ENCODE results near the gene RHNO1.
"Not testable (repeated sequence)": the region's sequence is repeated elsewhere in the genome, so short reads cannot be mapped to it uniquely, and the experiment has no call there.

The RHNO1 gene

DNA sequence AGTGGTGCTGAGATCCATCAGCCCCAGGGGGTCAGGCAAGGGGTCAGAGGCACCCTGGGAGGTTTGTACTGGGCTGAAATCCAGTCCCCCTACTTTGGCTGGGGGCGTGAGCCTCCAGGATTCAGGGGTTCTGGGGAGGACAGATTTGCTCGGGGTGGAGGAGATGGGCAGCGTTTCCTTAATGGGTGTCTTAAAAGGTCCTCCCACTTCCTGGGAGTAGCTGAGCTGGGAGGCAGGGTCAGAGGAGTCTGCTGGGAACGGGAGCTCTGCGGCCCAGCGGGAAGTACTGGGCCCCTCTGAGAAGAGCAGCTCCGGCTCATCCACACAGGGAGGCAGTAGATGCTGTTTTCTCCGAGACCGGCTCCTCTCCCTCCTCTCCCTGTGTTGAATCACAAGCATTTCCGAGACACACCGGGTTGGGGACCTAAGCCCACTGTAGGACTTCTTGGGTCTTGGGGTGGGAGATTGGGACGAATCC is 18.0 kb upstream of the RHNO1 start:
- DNase-seq (ENCODE audit: low spot score), result no peak

DNA sequence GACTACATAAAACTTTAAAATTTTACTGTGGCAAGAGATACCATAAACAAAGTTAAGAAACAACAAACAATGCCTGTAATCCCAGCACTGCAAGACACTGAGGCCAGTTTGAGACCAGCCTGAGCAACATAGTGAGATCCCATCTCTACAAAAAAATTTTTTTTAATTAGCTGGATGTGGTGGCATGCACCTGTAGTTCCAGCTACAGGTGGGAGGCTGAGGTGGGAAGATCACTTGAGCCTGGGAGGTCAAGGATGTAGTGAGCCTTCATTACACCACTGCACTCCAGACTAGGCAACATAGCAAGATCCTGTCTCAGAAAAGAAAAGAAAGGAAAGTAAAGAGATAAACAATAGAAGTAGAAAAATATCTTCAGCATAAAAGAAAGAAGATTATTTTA is 16.9 kb upstream of the RHNO1 start:
- DNase-seq (ENCODE audit: low spot score), result no peak

DNA sequence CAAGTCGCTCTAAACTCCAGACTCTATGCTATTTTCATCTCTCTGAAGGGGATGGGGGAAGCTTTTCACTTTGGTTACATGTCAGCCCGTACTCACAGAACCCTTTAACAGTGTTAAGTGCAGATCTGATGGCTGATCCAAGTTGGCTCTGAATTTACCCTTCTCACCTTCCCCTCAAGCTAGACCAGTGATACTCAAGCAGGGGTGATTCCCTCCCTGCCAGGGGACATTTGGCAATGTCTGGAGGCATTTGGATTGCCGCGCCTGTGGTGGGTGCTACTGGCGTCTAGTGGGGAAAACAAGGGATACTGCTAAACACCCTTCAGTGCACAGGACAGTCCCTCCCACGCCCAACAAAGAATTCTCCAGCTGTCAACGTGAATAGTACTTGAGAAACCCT is 14.1 kb upstream of the RHNO1 start:
- DNase-seq (ENCODE audit: low spot score), result no peak

DNA sequence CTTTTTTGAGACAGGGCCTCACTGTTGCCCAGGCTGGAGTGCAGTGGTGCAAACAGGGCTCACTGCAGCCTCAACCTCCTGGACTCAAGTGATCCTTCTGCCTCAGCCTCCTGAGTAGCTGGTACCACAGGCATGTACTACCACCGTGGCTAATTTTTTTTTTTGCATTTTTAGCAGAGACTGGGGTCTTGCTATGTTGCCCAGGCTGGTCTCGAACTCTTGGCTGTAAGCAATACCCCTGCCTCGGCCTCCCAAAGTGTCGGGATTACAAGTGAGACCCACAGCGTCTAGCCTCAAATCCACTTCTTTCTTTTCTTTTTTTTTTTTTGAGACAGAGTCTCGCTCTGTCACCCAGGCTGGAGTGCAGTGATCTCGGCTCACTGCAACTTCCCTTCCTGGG is 13.6 kb upstream of the RHNO1 start:
- not testable (repeated sequence) for DNase-seq (ENCODE audit: low spot score)

DNA sequence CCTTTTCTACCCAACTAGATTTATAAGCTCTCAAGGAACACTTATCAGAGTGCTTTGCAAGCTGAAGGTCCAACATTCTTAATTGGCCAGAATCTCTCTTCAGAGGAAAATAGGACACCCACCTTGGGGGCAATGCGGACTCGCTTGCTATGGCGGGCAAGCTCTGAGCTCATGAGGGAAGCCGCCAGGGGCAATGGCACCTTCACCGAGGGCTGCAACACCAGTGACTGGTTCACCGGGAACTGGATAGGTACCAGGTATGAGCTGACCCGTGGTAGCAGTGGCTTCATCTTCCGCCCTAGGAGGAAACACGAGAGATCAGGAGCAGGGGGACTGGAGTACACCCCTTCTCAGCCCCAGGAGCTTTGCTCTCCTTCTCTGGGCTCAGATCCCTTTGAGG is 12.8 kb upstream of the RHNO1 start:
- DNase-seq (ENCODE audit: low spot score), result no peak

DNA sequence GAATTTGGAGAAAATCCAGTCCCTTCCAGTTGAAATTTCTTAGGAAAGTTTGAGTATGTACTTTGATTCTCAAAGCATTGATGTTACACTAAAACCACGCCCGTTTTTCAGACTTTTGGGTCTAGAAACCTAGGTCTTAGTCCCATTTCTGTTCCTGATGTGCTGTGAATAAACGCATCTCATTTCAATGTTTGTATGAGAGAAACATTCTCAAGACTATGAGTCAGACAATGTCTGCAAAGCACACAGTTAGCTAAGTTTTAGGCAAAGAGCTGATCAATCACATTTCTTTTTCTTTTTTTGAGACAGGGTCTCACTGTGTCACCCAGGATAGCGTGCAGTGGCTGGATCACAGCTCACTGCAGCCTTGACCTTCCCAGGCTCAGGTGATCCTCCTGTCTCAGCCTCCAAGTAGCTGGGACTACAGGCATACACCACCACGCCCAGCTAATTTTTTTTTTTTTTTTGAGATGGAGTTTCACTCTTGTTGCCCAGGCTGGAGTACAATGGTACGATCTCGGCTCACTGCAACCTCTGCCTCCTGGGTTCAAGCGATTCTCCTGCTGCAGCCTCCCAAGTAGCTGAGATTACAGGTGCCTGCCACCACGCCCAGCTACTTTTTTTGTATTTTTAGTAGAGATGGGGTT is 7.9 kb upstream of the RHNO1 start:
- DNase-seq (ENCODE audit: low spot score), result not testable (repeated sequence)

DNA sequence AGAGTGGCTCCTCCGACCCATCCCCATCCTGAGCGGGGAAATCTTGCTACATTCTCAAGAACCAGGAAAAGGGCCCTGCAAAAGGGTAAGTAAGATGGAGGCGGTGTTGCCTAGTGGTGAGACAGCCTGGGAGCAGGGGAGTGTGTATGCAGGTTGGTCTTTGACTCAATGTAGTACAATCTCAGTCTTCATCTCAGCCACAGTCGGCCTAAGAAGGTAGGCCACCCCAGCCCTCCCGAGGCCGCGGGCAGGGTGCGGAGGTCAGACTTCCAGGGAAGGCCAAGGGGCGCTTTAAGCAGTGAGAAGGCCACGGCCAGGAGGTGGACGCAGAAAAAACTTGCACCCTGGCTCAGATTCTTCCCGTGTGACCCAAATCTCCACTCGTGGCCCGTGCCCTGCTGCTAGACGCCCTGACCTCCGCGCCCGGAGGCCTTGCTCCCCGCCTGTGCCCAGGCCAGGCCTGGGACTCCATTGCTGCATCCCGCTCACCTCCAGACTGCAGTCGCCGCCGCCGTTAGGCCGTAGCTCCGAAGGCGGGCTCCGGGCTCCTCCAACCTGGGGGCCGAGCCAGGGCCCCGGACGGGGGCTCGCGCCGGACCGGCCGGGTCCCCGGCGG is 484 bp upstream of the RHNO1 start:
- peak; percentile 30 for DNase-seq (ENCODE audit: low spot score)

DNA sequence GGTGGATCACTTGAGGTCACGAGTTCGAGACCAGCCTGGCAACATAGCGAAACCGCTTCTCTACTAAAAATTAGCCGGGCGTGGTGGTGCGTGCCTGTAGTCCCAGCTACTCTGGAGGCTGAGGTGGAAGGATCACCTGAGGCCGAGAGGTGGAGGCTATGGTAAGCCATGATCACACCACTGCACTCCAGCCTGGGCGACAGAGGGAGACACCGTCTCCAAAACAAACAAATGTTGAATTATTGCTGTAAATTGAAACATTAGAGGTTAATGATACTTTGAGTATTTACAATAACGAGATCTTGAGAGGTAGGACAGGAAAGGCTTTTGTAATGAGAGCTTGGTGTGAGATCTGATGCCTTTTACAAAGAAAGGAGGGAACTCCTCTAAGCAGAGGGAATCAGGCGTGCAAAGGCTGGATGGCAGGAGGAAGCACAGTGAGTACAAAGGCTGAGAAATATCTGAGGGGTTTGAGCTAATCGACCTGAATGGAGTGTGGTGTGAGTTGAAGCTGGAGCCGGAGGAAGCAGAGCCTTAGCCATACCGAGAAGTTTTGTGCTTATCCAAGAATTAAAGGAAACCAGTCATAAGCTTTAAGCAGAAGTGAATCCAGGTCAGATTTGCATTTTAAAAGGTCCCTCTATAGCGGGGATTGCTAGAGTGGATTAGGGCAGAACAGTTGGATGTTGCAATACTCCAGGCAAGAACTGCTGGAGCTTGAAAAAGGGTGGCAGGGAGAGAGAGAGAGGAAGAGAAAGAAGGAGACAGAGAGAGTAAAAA is 1.1 kb downstream of the RHNO1 start:
- DNase-seq (ENCODE audit: low spot score), result no peak

DNA sequence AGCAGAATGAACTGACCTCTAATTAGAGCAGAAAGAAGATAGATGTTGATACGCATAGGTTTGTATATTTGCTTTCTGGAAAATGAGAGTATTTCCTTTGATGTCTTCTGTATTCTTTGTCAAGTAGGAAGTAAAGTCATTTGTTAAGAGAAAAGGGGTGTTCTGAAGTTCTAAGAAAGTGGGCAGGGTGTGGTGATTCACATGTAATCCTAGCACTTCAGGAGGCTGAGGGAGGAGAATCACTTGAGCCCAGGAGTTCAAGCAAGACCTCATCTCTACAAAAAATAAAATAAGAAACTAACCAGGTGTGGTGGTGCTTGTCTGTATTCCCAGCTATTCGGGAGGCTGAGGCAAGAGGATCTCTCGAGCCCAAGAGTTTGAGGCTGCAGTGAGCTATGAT is 2.8 kb downstream of the RHNO1 start:
- no peak for DNase-seq (ENCODE audit: low spot score)

DNA sequence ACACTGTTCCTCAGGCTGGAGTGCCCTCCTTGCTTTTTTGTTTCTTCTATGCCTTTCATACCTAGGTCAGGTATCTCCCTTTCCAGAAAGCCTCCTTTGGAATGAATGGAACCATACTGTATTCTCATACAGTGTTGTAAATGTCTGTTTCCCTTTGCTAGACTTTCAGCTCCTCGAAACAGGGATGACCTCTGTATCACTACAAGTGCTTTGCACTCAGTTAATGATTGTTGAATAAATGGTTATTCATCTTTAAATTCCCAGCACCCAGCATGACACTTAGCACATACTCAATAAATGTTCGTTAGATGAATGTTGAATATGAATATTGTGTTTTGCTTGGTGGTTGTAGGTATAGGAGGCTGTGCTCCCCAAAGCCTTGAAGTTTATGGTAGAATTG is 7.8 kb downstream of the RHNO1 start:
- no peak for DNase-seq (ENCODE audit: low spot score)

DNA sequence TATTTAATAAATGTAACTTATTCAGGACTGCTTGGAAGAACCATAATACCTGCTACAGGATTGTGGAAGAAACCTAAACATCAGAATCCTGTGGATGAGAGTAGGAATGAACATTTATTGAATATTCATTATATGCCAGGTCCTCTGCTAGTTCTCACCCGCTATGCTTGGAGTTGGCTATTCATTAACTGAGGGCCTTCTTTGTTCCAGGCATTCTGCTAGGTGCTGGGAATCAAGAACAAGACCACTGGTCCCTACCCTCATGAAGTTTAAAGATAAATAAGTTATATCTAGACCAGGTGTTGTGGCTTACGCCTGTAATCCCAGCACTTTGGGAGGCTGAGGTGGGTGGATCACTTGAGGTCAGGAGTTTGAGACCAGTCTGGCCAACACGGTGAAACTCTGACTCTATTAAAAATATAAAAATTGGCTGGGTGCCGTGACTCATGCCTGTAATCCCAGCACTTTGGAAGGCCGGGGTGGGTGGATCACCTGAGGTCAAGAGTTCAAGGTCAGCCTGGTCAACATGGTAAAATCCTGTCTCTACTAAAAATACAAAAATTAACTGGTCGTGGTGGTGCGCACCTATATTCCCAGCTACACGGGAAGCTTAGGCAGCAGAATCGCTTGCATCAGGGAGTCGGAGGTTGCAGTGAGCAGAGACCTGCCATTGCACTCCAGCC is 9.9 kb downstream of the RHNO1 start:
- no peak for DNase-seq (ENCODE audit: low spot score)

DNA sequence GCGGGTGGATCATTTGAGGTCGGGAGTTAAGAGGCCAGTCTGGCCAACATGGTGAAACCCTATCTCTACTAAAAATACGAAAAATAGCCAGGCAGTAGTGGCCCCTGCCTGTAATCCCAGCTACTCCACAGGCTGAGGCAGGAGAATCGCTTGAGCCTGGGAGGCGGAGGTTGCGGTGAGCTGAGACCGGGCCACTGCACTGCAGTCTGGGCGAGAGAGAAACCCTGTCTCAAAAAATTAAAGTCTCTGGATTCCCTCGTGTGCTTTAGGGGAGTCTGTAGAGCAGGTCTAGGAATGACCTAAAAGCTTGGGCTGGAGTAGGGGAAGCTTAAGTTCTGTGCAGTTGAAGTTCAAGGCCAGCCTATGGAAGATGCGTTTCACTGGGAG is 13.0 kb downstream of the RHNO1 start:
- no peak for DNase-seq (ENCODE audit: low spot score)

DNA sequence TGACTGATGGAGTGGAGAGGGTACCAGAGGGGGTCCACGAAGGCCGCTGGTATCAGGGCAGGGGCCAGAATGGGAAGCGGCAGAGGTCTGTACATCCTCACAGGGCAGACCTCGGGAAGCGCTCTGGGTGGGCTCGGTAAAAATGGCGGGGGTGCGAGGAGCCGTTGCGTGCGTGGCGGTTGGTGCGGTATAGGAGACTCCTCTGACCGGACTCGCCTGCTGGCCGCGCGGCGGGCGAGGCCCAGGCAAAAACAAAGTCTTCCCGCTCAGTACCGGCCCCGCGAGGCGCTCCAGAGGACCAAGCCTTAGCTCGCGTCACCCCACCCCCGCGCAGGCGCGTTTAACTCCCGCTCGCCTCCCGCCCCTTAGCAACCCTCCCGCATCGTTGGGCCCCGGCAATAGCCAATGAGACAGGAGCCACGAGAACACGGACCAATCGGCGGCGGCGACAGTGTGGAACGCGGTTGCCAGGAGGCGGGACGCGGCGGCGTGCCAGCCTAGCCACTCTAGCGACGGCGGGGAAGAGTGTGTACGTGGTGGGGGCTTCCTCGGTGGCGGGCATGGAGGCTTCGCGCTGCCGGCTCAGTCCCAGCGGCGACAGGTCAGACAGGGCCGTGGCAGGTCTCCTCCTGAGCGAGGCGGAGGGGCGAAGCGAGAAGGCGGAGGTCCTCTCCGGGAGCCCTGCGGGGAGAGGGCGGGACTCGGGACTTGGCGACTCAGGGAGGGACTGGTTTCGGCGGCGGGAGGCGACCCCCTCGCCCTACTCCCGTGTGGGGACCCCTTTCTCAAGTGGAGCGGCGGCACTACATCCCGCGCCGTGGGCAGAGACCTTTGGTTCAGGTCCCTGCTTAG is 13.6 kb downstream of the RHNO1 start, which contains the start of gene TULP3:
Gene TULP3 (plus strand): TSS at position 504 of the 852 bp plus-strand sequence. CDS start 57 bp downstream, at position 561.
- peak; percentile 98 for DNase-seq (ENCODE audit: low spot score)

DNA sequence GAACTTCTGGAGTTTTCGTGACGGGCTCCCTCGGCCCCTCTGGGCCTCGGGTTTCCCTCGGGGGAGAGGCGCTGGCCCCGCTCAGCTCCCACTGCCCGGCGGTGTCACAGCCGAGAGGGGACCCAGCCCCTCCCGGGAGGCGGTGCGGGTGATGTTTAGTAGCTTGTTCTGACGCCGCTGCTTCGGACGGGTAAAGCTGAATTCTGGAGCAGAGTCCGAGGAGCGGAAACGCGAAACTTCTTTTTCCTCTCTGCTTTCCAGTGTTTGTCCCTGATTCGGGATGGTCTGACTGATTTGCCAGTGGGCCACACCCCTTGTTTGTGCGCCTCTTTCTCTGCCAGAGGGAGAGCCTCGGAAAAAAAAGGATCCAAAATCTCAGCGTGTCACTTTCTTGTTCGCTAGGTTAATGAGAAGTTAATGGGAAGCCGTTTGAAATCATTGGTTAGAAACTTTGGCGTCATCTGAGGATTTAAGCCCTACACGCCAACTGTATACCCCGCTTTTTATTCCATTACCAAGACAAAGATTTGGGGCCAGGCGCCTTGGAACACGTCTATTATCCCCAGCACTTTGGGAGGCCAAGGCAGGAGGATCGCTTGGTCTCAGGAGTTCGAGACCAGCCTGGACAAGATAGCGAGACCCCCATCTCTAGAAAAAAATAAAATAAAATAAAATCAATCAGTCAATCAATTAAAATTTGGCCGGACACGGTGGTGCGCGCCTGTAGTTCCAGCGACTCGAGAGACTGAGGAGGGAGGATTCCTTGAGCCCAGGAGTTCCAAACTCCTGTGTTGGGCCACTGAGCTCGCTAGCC is 14.4 kb downstream of the RHNO1 start:
- no peak for DNase-seq (ENCODE audit: low spot score)

DNA sequence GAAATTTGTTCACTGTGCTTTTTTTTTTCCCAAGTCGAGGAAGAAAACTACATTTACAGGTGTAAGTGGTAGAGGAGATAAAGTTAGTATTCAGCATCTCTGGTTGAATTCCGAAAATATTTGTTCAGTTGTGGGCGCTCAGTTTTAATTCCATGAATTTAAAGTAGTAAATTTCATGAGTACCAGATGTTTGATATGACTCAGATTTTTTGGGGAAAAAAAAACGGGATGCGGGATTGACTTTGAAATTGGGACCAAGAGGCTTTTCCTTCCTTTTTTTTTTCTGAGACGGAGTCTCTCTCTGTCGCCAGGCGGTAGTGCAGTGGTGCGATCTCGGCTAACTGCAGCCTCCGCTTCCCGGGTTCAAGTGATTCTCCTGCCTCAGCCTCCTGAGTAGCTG is 15.2 kb downstream of the RHNO1 start:
- no peak for DNase-seq (ENCODE audit: low spot score)

DNA sequence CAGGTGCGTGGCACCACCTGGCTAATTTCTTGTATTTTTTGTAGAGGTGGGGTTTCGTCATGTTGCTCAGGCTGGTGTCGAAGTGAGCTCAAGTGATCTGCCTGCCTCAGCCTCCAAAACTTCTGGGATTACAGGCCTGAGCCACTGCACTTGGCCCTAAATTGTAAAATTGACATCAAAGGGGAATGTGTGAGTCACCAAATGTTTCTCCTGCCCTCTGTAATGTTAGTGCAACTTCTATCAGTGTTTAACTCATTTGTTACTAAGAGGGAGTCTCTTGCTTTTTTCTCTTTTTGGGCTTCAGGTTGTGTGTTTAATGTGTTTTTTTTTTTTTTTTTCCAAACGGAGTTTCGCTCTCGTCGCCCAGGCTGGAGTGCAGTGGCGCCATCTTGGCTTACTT is 16.0 kb downstream of the RHNO1 start:
- DNase-seq (ENCODE audit: low spot score), result no peak

DNA sequence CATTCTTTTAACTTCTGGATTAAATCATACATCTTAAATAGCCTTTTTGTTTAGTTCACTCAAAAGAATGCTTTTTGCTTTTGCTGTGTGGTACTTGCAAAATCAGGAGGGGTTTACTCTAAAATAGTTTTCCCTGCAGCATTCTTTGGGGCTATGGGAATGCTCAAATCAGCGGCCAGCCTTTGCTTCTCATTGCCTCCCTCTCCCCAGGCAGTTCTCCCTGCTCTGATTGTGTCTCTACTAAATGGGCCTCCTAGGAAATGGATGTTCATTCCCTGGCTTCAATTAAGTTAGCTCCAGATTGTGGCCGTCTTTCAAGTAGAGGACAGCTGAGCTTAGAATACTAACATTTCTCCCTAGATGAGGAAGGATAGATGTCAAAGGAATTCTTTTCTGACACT is 18.0 kb downstream of the RHNO1 start:
- no peak for DNase-seq (ENCODE audit: low spot score)

DNA sequence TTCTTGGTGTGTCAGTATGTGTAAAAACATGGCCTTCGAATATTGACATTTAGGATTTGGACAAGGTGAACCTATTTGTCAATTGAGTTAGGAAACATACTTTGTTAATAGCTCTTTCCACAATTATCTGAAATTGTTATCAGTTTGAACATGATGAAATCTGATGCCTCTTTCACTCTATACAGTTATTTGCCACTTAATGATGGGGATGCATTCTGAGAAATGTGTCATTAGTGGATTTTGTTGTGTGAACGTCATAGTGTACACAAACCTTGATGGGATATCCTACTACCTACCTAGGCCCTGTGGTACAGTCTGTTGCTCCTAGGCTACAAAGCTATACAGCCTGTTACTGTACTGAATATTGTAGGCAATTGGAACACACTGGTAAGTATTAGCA is 18.5 kb downstream of the RHNO1 start:
- no peak for DNase-seq (ENCODE audit: low spot score)

DNA sequence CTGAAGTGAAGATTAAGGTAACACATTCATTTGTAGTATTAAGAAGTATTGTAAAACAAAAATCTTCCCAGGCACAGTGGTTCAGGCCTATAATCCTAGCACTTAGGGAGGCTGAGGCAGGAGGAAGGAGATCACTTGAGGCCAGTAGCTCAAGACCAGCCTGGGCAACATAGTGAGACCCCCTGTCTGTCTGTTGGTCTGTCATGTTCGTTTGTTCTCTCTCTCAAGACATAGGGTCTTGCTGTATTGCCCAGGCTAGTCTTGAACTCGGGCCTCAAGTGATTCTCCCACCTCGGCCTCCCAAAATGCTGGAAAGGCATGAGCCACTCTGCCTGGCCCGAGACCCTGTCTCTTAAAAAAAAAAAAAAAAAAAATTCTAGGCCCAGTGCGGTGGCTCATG is 20.4 kb downstream of the RHNO1 start:
- no peak for DNase-seq (ENCODE audit: low spot score)

DNA sequence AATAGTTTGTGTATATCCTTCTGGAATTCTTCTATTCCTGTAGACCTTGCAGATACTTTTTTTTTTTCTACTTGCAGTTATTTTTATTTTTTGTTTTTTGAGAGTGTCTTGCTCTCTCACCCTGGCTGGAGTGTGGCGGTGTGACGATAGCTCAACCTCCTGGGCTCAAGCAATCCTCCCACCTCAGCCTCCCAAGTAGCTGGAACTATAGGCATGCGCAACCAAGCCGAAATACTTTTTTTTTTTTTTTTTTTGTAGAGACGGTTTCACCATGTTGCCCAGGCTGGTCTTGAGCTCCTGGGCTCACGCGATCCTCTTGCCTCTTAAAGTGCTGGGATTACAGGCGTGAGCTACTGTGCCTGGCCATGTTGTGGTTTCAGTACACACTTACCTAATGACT is 23.6 kb downstream of the RHNO1 start:
- DNase-seq (ENCODE audit: low spot score), result no peak

All from HuH-7 (cell line).